T1000 (cell line): Measurements from ENCODE around the gene VWC2.

Experiments used
- DNase-seq: peaks from one replicate; lab custom pipeline; 2025; ENCODE audit warnings: mixed read lengths; lab: John Stamatoyannopoulos, UW

Gene VWC2

GRCh38 chr7:49937608-49938007 is 164.2 kb downstream of the VWC2 start:
- DNase-seq, result no peak
